Activated gamma-delta T cell treated with Interleukin-2 at 50 U/mL for 16 hours (primary cell): ENCODE results near the gene GJB1.
A peak's percentile ranks its signal among the peaks of the same experiment; 100 is the strongest.

ENCODE experiments used
- DNase-seq: peaks from one replicate; pipeline ENCODE4 v3.0.0-alpha.2; 2020

The GJB1 gene

DNA sequence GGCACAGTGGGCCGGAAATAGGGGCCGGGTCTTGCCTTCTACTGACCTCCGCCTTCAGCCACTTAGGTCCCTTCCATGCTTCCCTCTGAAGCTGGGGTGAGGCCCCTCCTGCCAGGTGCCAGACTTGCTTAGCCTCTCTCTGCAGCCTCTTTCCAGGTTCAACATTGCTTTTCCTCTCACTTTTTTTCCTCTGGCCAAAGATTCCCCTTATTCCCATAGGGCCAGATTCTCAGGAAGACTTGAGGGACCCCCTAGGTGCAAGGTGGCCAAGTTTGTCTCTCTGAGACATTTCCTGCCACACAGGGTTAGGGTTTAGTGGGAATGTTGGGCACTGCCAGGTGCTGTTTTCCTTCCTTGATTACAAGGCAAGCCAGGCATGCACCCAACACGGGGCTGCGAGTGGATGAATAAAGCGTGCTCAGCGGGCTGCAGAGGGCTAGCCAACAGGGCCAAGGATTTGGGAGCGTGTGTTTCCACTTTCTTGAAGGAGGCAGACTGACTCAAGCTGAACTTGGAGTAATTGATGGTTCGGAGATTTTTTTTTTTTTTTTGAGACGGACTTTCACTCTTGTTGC is 7.6 kb upstream of the GJB1 start:
- no peak for DNase-seq

DNA sequence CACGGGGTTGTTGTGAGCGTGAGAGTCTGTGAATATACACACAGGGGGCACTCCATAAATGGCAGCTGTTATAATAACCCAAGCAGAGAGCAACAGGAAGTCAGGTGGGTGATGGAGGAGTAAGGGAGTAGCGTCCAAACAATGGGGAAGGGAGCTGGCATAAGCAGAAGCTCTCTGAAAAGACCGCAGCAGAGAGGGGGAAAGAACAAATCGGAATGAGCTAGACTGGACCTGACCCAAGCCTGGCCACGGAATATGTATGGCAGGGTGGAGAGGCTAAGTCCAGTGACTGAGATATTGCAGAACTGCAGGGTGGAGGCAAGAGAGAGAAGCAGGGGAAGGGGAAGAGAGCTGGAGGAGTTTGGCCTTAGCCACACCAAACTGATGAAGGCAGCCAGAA is 6.5 kb upstream of the GJB1 start:
- DNase-seq, result no peak

DNA sequence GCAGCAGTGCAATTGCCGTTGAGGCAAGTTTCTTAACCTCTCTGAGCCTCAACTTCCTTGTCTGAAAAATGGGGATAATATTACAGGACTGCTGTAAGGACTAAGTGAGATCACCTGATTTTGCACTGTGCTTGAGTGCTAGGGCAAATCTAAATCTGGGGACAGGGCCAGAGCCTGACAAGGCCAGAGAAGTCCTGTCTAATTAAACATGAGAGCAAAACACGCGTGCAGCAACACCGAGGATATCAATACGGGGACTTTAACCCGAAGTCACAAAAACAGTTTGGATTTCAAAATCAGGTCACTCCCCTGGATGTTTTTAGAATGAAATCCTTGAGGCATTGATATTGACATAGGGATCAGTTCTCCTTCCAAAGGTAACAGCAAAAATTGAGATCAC is 5.7 kb upstream of the GJB1 start:
- DNase-seq, result no peak

DNA sequence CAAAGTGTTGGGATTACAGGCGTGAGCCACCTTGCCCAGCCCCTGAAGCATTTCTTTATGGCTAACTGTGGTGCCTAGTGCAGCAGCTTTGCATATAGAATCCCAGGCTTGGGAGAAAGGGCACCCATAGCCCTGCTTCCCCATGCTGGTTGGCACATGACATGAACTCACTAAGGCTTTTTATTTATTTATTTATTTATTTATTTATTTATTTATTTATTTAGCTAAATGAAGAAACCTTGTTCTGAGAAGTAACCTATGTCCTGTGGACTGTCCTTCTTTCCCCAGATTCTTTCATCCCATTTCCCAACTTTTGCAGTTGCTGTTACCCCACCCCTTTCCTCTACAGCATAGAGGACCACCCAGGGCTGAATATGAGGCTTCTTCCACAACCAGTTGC is 1.9 kb upstream of the GJB1 start:
- DNase-seq, result no peak

DNA sequence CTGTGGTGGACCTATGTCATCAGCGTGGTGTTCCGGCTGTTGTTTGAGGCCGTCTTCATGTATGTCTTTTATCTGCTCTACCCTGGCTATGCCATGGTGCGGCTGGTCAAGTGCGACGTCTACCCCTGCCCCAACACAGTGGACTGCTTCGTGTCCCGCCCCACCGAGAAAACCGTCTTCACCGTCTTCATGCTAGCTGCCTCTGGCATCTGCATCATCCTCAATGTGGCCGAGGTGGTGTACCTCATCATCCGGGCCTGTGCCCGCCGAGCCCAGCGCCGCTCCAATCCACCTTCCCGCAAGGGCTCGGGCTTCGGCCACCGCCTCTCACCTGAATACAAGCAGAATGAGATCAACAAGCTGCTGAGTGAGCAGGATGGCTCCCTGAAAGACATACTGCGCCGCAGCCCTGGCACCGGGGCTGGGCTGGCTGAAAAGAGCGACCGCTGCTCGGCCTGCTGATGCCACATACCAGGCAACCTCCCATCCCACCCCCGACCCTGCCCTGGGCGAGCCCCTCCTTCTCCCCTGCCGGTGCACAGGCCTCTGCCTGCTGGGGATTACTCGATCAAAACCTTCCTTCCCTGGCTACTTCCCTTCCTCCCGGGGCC is 1.2 kb downstream of the GJB1 start:
- DNase-seq, result no peak

DNA sequence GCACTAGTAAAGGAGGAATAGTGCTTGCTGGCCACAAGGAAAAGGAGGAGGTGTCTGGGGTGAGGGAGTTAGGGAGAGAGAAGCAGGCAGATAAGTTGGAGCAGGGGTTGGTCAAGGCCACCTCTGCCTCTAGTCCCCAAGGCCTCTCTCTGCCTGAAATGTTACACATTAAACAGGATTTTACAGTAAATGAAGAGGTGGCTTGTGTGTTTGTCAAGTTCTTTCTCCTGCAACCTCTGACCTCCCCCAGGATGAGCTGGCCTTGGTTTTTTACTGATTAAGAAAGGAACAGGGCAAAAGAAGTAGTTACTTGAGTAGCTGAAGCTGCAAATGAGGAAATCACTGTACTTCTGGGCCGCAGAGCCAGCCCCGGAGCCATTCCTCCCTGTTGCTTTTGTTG is 2.0 kb downstream of the GJB1 start:
- DNase-seq, result no peak

DNA sequence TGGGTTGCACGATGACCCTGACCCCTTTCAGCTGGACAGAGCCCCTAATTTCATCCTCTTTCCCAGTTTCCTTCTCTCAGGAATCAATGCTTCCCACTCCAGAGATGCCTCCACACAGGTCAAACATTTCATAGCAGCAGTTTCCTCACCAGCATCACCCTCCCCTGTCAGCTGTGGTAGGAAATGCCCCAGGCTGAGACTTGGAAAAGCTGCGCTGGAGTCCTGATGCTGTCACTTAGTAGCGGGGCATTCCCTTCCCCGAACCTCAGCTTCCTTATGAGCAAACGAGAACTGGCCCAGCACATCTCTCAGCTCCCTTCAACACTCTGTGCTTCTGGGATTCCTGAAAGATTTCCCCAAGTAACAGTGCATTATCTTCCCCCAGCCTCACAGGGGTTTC is 2.7 kb downstream of the GJB1 start:
- DNase-seq, result no peak

DNA sequence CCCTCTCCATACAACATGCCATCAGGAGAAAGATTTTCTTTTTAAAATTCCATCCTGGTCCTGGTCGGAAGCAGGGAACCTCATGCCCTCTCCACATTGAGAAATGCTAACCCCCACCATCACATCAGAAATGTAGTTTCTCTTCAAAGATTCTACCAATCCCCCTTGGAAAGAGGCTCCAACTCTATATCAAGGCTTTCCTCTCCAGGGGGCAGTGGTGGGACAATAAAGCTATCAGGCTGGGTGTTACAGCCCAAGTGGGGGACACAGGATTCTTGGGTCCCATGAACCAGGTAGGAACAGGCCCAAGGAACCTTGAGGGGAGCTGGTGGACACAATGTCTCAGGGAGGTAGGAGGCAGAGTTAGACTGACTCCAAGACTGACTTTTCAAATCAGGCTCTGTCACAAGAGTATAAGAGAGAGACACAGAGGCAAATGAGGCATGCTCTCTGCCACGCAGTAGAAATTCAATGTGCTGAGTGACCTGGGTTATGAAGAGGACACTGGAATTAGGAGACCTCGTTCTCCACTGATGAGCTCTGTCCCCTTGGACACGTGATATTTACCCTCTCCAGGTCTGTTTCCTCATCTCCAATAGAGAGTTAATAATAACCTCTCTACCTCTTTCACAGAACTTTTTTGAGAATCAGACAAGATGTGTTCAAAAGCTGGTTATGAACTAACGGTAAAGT is 4.5 kb downstream of the GJB1 start:
- DNase-seq, result no peak

DNA sequence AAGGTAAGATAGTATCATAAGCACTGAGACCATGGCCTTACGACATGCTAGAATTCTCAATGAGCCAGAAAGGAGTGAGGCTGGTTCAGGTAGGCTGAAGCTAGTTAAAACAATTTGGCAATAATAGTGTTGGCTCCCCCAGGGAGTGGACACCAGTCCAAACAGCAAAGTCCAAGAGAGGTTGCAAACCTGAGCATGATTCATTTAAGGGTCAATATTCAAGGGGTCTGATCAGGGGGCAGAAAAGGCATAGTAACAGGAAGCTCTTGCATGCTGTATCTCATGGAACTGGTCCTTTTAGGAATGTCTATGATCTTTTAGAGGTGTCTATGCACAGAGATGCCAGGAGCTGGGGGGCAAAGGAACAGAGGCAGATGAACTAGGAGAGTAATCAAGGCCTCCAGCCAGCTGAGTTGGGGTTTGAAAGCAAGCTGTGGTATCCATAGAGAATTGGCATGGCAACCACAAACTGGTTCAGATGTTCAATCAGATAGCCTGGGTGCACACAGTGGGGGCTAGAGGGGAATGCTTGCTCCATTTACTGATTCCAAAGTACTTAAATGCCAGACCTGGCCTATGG is 5.1 kb downstream of the GJB1 start:
- no peak for DNase-seq

DNA sequence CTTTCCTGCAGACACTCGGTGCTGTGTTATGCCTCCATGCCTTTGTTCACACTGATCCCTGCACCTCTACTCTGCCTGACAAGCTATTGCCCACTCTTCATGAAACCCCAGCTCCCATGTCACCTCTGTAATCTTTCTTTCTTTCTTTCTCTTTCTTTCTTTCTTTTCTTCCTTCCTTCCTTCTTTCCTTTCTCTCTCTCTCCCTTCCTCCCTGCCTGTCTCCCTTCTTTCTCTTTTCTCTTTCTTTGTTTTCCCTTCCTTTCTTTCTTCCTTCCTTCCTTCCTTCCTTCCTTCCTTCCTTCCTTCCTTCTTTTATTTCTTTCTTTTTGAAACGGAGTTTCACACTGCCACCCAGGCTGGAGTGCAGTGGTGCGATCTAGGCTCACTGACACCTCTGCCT is 12.5 kb downstream of the GJB1 start:
- no peak for DNase-seq

DNA sequence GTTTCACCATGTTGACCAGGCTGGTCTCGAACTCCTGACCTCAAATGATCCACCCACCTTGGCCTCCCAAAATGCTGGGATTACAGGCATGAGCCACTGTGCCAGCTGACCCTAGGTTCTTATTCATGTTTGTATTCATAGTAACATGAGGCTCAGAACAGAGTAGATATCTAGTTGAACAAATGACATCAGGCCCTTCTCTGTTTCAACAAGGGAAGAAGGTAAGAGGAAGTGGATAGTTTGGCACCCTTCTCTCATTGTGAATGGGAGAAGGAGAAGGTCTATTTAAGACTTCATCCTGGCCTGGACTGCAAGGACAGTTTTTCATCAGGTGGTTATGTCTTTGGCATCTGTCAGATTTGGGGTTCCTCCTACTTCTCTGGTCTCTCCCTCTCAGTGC is 13.8 kb downstream of the GJB1 start:
- DNase-seq, result no peak

DNA sequence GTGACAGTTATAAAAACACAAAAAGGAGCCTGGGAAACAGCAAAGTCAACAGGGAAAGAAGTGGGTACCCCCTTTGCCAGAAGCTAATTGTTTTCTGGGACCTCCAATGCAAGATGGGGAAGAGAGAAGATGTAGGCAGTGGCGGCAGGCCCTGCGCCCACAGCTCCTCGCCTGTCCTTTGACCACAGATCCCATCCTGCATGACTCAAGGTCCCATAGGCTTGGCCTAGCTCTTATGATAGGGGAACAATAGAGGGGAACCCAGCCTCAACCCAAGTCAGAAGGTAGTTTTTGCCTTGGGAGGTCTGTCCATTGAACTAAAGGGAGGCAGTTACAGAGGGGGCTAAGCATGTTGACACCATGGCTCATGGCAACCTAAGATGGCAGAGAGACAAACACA is 16.8 kb downstream of the GJB1 start:
- DNase-seq, result no peak

DNA sequence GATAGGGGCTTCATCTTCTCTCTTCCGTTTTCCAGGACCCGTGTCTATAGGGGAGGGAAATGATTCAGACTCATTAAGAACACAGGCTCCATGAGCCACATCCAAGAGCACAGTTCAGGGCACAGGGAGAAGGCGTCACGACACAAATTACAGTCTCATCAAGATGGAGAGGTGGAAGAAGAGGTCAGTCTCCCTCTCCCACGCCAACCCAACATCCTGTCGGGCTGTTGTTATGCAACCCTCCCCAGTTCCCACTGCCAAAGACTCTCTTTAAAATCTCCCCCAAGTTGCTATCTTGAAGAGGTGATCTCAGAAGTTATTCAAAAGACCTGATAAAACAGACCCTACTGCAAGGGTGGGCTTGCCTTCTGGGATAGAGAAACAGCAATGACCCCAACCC is 18.3 kb downstream of the GJB1 start:
- no peak for DNase-seq

DNA sequence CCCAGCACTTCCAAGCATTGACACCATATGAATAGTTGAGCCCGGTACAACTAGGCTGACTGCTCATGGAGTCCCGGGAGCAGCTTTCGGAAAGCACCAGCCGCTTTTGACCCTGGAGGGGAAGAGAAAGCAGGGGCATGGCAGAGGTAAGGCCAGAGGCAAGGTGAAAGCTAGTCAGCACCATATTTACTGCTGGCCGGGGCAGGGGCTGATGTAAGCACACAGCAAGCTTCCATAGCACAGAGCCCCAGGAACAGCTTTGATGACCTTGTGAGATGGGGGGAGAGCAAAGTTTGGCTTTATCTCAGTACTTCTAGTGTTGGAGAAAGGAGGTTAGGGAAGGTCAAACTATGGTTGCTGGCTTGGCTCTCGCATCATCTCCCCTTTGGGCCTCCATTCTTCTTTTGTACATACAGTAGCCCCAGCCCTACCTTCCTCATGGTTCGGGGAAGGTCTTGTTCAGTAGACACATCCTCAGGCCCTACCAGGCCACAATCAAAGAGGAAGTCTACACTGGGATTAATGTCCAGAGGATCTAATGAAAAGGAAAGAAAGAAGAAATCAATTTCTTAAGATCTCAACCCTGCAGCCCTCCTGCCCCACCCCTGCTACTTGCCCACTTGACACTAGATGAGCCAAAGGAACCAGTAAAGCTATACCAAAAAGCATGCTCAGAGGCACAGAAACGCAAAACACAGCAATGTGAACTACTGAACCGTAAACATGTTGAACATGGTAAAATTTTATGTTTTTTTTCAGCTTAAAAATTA is 21.5 kb downstream of the GJB1 start:
- DNase-seq, result no peak

DNA sequence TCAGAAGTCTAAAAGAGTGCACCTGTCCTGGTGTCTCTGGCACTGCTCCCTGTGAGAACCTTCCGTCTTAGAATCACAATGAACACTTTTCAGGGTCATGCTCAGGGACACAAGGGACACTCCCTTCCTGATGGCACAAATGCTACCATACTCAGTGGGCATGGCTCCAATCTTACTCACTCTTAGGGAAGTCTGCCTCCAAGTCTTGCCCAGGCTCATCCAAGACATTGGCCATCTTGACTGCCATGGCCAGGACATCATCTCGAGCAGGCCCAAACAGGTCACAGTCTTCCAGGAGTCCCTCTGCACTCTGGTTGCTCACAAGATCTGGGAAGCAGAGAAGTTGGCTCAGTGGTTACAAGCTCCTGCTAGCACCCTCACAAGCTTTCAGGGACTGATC is 22.1 kb downstream of the GJB1 start:
- DNase-seq, result no peak

DNA sequence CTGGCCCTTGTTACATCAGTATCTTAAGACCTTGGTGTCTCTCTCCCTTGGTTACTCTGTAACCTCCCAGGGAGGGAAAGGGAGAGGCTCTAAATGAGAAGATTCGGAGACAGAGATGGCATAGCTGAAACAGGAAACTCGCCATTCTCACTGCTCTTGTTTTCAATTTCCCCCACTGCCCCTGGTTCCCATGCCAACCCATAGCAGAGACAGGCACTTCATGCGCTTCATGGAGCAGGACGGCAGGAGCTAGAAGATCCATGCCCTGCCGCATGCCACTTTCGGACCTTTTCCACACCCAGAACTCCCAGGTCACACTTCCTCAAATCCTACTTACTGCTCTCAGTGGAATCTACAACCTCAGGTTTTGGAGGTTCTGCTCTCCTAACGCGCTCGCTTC is 27.8 kb downstream of the GJB1 start:
- no peak for DNase-seq

DNA sequence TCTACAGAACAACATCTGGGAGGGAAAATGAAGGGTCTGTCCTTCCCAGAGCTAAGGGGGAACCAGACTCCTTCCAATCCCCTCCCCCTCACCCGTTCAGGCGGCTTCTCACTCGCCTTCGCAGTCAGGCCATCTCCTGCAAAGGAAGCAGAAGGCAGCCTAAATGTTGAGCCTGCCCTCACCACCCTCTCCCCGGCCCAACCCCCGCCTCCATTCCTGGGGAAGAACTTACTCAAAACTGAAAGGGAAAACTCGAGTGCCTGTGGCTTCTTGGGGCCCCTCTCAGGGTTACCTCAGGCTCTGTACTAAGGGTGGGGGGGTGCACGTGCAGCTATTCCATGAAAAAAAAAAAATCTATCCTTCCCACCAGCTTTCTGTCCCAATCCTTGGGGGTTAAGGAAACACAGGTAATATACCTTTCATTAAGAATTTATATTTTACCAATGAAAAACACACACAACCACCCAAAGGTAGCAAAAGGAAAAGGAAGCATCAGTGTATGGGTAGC is 28.5 kb downstream of the GJB1 start:
- no peak for DNase-seq

DNA sequence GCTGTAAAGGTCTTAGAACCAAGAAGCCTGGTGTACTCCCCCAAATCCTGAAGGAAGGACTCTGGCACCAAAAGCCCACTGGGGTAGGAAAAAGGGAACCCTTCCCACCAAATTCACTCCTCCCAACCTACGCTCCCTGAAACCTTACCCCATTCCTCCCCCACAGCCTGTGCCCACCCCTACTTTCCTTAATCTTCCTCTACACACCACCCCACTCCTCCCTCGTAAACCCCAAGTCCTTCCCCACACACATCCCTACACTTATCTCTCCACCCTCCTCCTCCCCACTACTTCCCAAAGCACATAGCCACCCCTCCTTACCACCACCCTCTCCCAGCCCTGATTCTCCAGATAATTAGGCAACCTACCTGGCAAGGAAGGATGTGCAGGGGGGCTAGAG is 29.2 kb downstream of the GJB1 start:
- DNase-seq, result no peak

DNA sequence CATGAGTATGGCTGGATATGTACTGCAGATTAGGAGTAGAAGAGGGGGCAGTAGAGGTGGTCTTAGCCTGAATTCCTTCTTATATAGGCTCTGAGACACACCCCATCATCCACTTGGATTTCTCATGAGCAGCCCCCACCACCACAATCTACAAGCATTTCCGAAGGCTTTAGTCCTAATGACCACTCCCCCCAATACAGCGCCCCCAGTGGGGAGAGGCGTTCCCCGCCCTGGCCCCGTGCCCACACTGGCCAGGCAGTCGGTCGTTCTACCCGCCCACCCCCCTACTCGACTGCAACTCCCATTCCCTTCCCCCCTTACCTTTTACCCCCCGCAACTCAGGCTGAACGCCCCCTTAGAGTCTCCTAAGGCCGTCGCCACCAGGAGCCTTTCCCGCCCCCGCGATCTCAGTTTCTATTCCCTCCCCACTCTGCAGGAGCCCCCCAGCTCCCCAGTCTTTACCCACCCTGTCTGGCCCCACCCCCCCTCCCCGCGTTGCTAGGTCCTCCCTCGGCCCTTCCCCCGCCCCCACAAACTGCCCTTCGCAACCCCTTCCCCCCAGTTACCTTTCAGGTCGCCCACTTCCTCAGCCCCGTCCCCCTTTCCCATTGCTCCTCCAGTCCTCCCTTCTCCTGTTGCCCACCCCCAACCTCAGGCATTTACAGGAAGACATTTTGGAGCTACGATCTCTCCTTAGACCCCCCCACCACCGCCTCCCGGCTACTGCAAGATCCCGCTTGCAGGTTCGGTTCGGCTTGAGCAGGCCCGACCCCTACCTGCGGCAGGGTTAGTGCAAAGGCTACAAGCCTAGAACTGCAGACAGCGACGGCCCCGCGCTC is 30.4 kb downstream of the GJB1 start:
- DNase-seq, result peak; percentile 34

DNA sequence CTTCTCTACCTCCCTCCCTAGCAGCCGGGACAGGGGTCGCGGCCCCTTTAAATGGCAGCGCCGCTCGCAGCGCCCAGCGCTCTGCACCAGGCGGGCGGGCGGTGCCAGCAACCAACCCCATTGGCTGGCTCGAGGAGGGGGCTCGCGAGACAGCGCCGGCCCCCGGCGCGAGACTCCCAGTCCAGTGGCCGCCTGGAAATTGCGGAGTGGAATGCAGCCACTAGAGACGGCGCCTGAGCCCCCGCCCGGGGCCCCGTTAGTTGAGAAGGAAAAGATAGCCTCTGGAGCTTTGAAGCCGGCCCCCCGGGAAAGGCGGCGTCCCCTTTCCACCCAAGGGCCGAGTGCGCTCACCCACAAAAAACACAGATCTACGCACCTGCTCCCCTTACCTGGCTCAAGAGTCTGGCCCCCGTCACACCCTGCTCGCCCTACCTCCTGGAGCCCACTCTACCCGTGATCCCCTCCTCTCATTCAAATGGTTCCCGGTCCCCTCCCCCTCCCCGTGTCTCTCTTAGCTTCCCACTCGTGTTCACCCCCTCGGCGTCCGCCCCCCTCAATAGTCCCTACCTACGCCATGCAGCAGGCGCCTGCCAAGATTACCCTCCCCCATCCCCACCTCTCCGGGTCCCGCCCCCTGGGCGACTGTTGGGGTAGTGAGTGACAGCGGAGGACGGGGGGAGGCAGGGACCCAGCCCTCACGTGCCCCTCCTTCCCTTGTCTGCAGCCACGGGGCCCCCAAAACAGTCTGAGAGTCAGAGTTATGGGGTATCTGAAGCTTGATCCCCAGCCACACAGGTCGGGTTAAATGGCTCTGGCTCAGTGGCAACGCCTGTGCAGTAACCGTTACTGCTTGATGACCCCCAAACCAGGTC is 31.3 kb downstream of the GJB1 start, which contains the start of gene ZMYM3:
ZMYM3 (minus strand) TSS at position 49 of the 872 bp plus-strand sequence. CDS start 885 bp downstream, outside the sequence.
- peak; percentile 77 for DNase-seq

DNA sequence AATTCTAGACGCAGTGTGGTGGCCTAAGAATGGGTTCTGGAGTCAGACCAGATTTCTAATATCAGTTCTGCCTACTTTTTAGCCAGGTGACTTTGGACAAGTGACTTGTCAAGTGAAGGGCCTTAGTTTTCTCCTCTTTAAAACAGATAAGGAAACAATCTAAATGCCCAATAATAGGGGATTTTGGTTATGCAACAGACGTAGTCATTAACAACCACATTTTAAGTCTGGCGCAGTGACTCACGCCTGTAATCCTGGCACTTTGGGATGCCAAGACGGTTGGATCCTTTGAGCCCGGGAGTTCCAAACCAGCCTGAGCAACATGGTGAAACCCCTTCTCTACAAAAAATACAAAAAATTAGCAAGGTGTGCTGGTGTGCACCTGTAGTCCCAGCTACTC is 33.0 kb downstream of the GJB1 start:
- no peak for DNase-seq
